HepG2 (cell line): ENCODE data around the gene NCOA3. TPM values are rescaled to one million over a fixed set of nuclear protein-coding genes. Genes with fewer than 3 reads are reported as not detected.

ENCODE experiments used
- AHR ChIP-seq: IDR thresholded peaks from 2 replicates; pipeline ENCODE4 v1.6.1; 2018; ENCODE audit warnings: missing genetic modification reagents, missing compliant biosample characterization
- GATA4 ChIP-seq: sonication (generic); IDR thresholded peaks from 2 replicates; pipeline ENCODE4 v1.6.1; 2016; ENCODE audit warnings: antibody characterized with exemption, low read depth, borderline replicate concordance
- HDAC6 ChIP-seq: fragments of 200-600 bp; sonication (generic); IDR thresholded peaks from 2 replicates; pipeline ENCODE4 v1.7.0; 2017; ENCODE audit warnings: mild to moderate bottlenecking, antibody characterized with exemption, low read length, low read depth
- NFYB ChIP-seq: sonication (generic); formaldehyde crosslinking; IDR thresholded peaks from 2 replicates; pipeline ENCODE4 v1.4.0; 2020; ENCODE audit warnings: missing genetic modification reagents
- PAF1 ChIP-seq: IDR thresholded peaks from 2 replicates; pipeline ENCODE4 v1.6.1; 2016; ENCODE audit warnings: missing genetic modification reagents, missing compliant biosample characterization
- ZNF17 ChIP-seq: sonication (generic); formaldehyde crosslinking; IDR thresholded peaks from 2 replicates; pipeline ENCODE4 v1.5.0; 2020; ENCODE audit warnings: mild to moderate bottlenecking, missing genetic modification reagents
- ZNF367 ChIP-seq: sonication (generic); formaldehyde crosslinking; IDR thresholded peaks from 2 replicates; pipeline ENCODE4 v1.4.0; 2020; ENCODE audit warnings: missing genetic modification reagents, borderline replicate concordance
- ZNF468 ChIP-seq: sonication (generic); formaldehyde crosslinking; IDR thresholded peaks from 2 replicates; pipeline ENCODE4 v1.8.0; 2022; ENCODE audit warnings: mild to moderate bottlenecking, moderate library complexity, missing genetic modification reagents
- ZNF558 ChIP-seq: sonication (generic); formaldehyde crosslinking; IDR thresholded peaks from 2 replicates; pipeline ENCODE4 v1.9.0; 2022; ENCODE audit warnings: mild to moderate bottlenecking, missing genetic modification reagents, borderline replicate concordance
- ZNF572 ChIP-seq: sonication (generic); formaldehyde crosslinking; IDR thresholded peaks from 2 replicates; pipeline ENCODE4 v1.5.1; 2020; ENCODE audit warnings: mild to moderate bottlenecking, missing genetic modification reagents
- polyA plus RNA-seq, 8 experiments: library from polyadenylated mRNA; depleted of rRNA in 3 of 8; stranded (reverse) in 7 of 8; unstranded in 1 of 8; fragments of >200 nt; fragmentation: Illumina TruSeq in 4 of 8; extraction: Trizol in 4 of 8; gene quantifications; 2 replicates each; pipeline versions ENCODE4 v1.2.1 to v1.2.3, GENCODE V29; 2011 to 2016; ENCODE audit warnings: low read depth in 4 of 8, missing spikeins in 1 of 8, mixed read lengths in 1 of 8; ENCODE audit not compliant: insufficient read depth in 1 of 8
- total RNA-seq, 5 experiments: library from RNA; depleted of rRNA; stranded (reverse); fragments of >200 nt; fragmentation: Illumina TruSeq; extraction: Trizol; gene quantifications; 2 replicates each; pipeline ENCODE4 v1.2.3, GENCODE V29; 2016; ENCODE audit warnings: low read depth in 1 of 5
- TF ChIP-seq, protein P1 (sequence below): IDR thresholded peaks from 2 replicates; pipeline ENCODE4 v1.6.1; 2016; ENCODE audit warnings: low read depth
- TF ChIP-seq, protein P2 (sequence below): sonication (generic); formaldehyde crosslinking; IDR thresholded peaks from 2 replicates; pipeline ENCODE4 v1.8.0; 2022; ENCODE audit warnings: mild to moderate bottlenecking, missing genetic modification reagents, moderate library complexity
- TF ChIP-seq, protein P3 (sequence below): sonication (generic); formaldehyde crosslinking; conservative IDR thresholded peaks from 2 replicates; pipeline ENCODE4 v1.8.0; 2022; ENCODE audit warnings: mild to moderate bottlenecking, moderate library complexity, missing genetic modification reagents
- TF ChIP-seq, protein P4 (sequence below): sonication (generic); formaldehyde crosslinking; IDR thresholded peaks from 2 replicates; pipeline ENCODE4 v1.5.0; 2020; ENCODE audit warnings: mild to moderate bottlenecking, missing genetic modification reagents

Gene NCOA3
- total and polyA plus RNA-seq, 2 of the 13 experiments (the other 11 are each of a cell fraction or from before 2014, with no cell fraction given) = 35.0 to 56.8 TPM

DNA sequence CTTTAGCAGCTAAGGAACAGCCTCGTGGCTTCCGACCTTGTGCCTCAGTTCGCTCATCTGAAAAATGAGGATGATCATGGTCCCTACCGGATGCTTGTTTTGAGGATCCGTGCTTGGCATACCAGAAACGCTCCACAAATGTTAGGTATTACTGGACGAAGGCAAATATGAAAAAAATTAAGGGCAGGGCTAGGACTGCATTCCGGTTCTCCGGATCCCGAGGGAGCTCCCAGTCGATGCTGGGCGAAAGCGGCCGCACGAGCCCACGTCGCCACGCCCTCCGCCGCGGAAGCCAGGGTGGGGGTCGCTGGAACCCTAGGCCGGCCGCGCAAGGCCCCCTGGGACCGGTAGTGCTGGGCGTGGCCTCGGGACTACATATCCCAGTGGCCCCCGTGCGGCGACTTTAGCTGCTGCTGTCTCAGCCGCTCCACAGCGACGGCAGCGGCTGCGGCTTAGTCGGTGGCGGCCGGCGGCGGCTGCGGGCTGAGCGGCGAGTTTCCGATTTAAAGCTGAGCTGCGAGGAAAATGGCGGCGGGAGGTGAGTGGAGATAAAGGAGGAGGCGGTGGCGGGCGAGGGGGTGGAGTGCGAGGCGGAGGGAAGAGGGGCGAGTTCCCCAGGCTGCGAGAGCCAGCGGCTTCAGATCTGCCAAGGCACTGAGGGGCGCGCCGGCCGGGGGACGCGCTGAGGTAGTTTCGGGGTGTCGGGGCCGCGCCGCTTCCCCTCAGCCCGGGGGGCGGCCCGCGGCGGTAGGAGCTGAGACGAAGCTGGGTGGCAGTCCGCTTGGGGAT is at the start of gene NCOA3 (continued):
- peak; percentile 95; the same call in 1 of the 2 replicates for TF ChIP-seq GATA4
- TF ChIP-seq ZNF468 (CRISPR knock-in tag) = peak; percentile 88
- TF ChIP-seq ZNF572 = peak; percentile 97
- TF ChIP-seq, protein P1, sequence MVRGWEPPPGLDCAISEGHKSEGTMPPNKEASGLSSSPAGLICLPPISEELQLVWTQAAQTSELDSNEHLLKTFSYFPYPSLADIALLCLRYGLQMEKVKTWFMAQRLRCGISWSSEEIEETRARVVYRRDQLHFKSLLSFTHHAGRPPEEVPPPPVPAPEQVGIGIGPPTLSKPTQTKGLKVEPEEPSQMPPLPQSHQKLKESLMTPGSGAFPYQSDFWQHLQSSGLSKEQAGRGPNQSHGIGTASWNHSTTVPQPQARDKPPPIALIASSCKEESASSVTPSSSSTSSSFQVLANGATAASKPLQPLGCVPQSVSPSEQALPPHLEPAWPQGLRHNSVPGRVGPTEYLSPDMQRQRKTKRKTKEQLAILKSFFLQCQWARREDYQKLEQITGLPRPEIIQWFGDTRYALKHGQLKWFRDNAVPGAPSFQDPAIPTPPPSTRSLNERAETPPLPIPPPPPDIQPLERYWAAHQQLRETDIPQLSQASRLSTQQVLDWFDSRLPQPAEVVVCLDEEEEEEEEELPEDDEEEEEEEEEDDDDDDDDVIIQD (CRISPR knock-in tag) = peak; percentile 97
- no peak for TF ChIP-seq HDAC6
- TF ChIP-seq, protein P2, sequence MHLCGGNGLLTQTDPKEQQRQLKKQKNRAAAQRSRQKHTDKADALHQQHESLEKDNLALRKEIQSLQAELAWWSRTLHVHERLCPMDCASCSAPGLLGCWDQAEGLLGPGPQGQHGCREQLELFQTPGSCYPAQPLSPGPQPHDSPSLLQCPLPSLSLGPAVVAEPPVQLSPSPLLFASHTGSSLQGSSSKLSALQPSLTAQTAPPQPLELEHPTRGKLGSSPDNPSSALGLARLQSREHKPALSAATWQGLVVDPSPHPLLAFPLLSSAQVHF (CRISPR knock-in tag) = peak; percentile 91; the same call in 1 of the 2 replicates
- TF ChIP-seq ZNF17 (CRISPR knock-in tag) = no peak
- TF ChIP-seq, protein P3, sequence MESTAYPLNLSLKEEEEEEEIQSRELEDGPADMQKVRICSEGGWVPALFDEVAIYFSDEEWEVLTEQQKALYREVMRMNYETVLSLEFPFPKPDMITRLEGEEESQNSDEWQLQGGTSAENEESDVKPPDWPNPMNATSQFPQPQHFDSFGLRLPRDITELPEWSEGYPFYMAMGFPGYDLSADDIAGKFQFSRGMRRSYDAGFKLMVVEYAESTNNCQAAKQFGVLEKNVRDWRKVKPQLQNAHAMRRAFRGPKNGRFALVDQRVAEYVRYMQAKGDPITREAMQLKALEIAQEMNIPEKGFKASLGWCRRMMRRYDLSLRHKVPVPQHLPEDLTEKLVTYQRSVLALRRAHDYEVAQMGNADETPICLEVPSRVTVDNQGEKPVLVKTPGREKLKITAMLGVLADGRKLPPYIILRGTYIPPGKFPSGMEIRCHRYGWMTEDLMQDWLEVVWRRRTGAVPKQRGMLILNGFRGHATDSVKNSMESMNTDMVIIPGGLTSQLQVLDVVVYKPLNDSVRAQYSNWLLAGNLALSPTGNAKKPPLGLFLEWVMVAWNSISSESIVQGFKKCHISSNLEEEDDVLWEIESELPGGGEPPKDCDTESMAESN (CRISPR knock-in tag) = peak; percentile 99
- TF ChIP-seq, protein P4, sequence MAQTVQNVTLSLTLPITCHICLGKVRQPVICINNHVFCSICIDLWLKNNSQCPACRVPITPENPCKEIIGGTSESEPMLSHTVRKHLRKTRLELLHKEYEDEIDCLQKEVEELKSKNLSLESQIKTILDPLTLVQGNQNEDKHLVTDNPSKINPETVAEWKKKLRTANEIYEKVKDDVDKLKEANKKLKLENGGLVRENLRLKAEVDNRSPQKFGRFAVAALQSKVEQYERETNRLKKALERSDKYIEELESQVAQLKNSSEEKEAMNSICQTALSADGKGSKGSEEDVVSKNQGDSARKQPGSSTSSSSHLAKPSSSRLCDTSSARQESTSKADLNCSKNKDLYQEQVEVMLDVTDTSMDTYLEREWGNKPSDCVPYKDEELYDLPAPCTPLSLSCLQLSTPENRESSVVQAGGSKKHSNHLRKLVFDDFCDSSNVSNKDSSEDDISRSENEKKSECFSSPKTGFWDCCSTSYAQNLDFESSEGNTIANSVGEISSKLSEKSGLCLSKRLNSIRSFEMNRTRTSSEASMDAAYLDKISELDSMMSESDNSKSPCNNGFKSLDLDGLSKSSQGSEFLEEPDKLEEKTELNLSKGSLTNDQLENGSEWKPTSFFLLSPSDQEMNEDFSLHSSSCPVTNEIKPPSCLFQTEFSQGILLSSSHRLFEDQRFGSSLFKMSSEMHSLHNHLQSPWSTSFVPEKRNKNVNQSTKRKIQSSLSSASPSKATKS (CRISPR knock-in tag) = peak; percentile 69; the same call in 1 of the 2 replicates
- TF ChIP-seq PAF1 (CRISPR knock-in tag) = no peak; the same call in 1 of the 2 replicates
- TF ChIP-seq NFYB (CRISPR knock-in tag) = peak; percentile 59
- TF ChIP-seq ZNF367 (CRISPR knock-in tag) = peak; percentile 11; the same call in 1 of the 2 replicates
- TF ChIP-seq ZNF558 (CRISPR knock-in tag) = peak; percentile 97; the same call in 1 of the 2 replicates
- TF ChIP-seq AHR (CRISPR knock-in tag) = peak; percentile 83
